ENCODE data around the gene YIF1A.

YIF1A gene
- 16.1 to 19.6 (median 19.4) reads per million in 3 donors for total RNA-seq

DNA sequence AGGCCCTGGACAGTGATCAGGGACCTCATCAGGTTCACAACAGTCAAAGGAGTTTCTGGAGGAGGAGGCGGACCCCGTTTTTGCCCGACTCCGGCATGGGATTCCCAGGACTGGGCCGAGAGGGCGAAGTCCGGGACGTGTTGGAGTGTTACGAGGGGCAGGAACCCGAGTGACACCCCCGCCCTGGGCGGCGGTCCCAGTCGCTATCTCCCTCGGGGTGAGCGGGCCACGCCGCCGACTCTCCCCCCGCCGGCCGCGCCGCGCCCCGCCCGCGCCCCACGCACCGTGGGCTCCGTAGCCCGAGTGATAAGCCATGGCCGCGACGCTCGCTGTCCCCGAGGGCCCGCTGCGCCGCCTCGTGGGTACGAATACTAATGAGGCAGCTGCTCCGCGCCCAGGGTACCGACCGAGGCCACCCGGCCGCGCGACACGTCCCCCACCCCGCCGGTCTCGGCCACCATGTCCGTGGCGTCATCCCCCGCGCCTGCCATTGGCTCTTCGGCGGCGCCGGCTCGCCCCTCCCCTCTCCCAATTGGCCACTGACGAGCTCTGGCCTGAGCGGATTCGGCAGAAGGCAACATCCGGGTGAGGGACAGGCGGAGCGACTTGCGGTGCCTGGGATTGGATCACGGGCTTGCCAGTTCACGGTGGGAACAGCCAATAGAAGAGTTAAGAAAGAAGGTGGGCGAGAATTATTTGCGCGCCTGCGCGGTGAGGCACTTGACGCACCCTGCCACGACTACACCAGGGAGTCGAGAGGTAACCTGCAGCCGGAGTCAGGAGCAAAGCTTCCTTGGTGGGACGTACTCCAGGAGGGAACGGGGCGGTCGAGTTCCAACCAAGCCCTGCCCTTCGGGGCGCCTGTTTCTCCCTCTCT lies at the start of gene YIF1A:
Gene YIF1A, minus strand, starts transcription at position 473 of the 877 bp plus-strand sequence. Its CDS starts 158 bp downstream, at position 315.
- H3K4me1 ChIP-seq (ENCODE audit: control insufficient read depth, insufficient read depth, low read length, poor library complexity, severe bottlenecking) = peaks cover 25% of the 10 kb centered on the region
- H3K9me3 ChIP-seq (ENCODE audit: control insufficient read depth, low read length) = no peaks in the 10 kb centered on the region
- peak; percentile 97 to 99 (median 99) for DNase-seq
- peaks cover 10% of the 10 kb centered on the region for H3K27me3 ChIP-seq (replicated peaks; ENCODE audit: control insufficient read depth, insufficient read depth, low read length, poor library complexity, severe bottlenecking)
- peak within 1 kb of the TSS; percentile 72 for H3K4me3 ChIP-seq (ENCODE audit: insufficient read depth, low read depth, low read length, poor library complexity, severe bottlenecking)
- no peaks in the 10 kb centered on the region for H3K36me3 ChIP-seq (ENCODE audit: control insufficient read depth, insufficient read depth, low read length)
- peak within 1 kb of the TSS; percentile 81 for H3K27ac ChIP-seq (ENCODE audit: insufficient read depth, low read length, poor library complexity, severe bottlenecking)

- H3K27ac ChIP-seq (ENCODE audit: insufficient read depth, low read length, poor library complexity, severe bottlenecking) = peak overlapping the region; percentile 17
- no peak for DNase-seq
- H3K9me3 ChIP-seq (ENCODE audit: control insufficient read depth, low read length) = no peaks in the 10 kb centered on the region
- peaks cover 17% of the 10 kb centered on the region for H3K4me1 ChIP-seq (ENCODE audit: control insufficient read depth, insufficient read depth, low read length, poor library complexity, severe bottlenecking)
- H3K27me3 ChIP-seq (replicated peaks; ENCODE audit: control insufficient read depth, insufficient read depth, low read length, poor library complexity, severe bottlenecking) = no peaks in the 10 kb centered on the region
- H3K36me3 ChIP-seq (ENCODE audit: control insufficient read depth, insufficient read depth, low read length) = peaks cover 41% of the 10 kb centered on the region
- H3K4me3 ChIP-seq (ENCODE audit: insufficient read depth, low read depth, low read length, poor library complexity, severe bottlenecking) = no peak overlapping the region
Observed at GRCh38 chr11:66337103-66337899, 48.4 kb upstream of the YIF1A start.

GRCh38 chr11:66336234-66337102 lies 47.5 kb upstream of the YIF1A start, which contains the start of gene RIN1:
Gene RIN1, minus strand, starts transcription at chr11:66336434. Its CDS starts 32 bp downstream, at chr11:66336402.
- Histone ChIP-seq H3K4me1 (ENCODE audit: control insufficient read depth, insufficient read depth, low read length, poor library complexity, severe bottlenecking) (peaks cover 17% of the 10 kb centered on the region), H3K9me3 (ENCODE audit: control insufficient read depth, low read length) (no peaks in the 10 kb centered on the region), H3K27me3 (replicated peaks; ENCODE audit: control insufficient read depth, insufficient read depth, low read length, poor library complexity, severe bottlenecking) (no peaks in the 10 kb centered on the region), H3K4me3 (ENCODE audit: insufficient read depth, low read depth, low read length, poor library complexity, severe bottlenecking) (peak within 1 kb of the TSS; percentile 62), H3K27ac (ENCODE audit: insufficient read depth, low read length, poor library complexity, severe bottlenecking) (peak within 1 kb of the TSS; percentile 53), H3K36me3 (ENCODE audit: control insufficient read depth, insufficient read depth, low read length) (peaks cover 34% of the 10 kb centered on the region)
- peak in 2 of 3 donors; percentile 29 for DNase-seq

- peak overlapping the region; percentile 53 for H3K27ac ChIP-seq (ENCODE audit: insufficient read depth, low read length, poor library complexity, severe bottlenecking)
- no peak for DNase-seq
- no peaks in the 10 kb centered on the region for H3K9me3 ChIP-seq (ENCODE audit: control insufficient read depth, low read length)
- H3K27me3 ChIP-seq (replicated peaks; ENCODE audit: control insufficient read depth, insufficient read depth, low read length, poor library complexity, severe bottlenecking) = no peaks in the 10 kb centered on the region
- peaks cover 17% of the 10 kb centered on the region for H3K4me1 ChIP-seq (ENCODE audit: control insufficient read depth, insufficient read depth, low read length, poor library complexity, severe bottlenecking)
- peak overlapping the region; percentile 62 for H3K4me3 ChIP-seq (ENCODE audit: insufficient read depth, low read depth, low read length, poor library complexity, severe bottlenecking)
- H3K36me3 ChIP-seq (ENCODE audit: control insufficient read depth, insufficient read depth, low read length) = peaks cover 26% of the 10 kb centered on the region
Observed at GRCh38 chr11:66335531-66336233, 46.7 kb upstream of the YIF1A start.

DNA sequence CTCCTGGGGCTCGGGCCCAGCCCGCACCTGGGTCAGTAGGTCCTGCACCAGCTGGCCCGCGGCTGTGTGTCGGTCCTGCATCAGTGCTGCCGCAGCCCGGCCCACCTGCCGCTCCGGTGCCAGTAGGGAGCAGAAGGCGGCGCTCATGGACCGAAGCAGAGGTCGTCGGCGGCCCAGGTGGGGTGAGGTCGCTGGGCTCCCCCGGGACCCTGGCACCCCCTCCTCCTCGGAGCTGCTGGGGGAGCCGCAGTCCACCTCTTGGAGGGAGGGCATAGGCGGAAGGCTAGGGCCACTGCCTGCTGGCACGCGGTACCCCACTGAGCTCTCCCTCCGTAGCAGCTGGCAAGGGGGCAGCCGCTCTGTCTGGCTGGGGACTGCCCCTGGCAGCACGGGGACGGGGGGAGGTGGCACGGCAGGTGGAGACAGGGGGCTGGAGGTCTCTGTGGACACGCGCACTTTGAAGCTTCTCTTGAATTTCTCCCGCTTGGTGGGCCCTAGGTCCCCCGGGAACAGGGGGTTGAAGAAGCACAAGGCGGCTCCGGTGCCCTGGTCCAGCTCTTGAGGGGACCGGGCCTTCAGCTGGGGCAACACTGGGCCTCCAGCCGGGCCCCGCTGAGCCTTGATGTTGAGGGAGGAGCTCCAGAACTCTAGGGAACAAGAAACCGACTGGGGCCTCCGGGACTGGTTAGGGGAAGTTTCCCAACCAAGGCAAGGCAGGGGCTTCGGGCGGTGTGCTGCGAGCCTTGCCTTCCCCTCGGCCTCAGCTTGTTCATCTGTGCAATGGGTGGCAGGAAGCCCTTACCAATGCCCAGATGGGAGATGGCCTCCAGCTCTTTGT lies 45.9 kb upstream of the YIF1A start:
- no peak overlapping the region for H3K4me3 ChIP-seq (ENCODE audit: insufficient read depth, low read depth, low read length, poor library complexity, severe bottlenecking)
- no peak for DNase-seq
- no peaks in the 10 kb centered on the region for H3K27me3 ChIP-seq (replicated peaks; ENCODE audit: control insufficient read depth, insufficient read depth, low read length, poor library complexity, severe bottlenecking)
- H3K27ac ChIP-seq (ENCODE audit: insufficient read depth, low read length, poor library complexity, severe bottlenecking) = no peak overlapping the region
- peaks cover 18% of the 10 kb centered on the region for H3K36me3 ChIP-seq (ENCODE audit: control insufficient read depth, insufficient read depth, low read length)
- no peaks in the 10 kb centered on the region for H3K9me3 ChIP-seq (ENCODE audit: control insufficient read depth, low read length)
- peaks cover 17% of the 10 kb centered on the region for H3K4me1 ChIP-seq (ENCODE audit: control insufficient read depth, insufficient read depth, low read length, poor library complexity, severe bottlenecking)

- DNase-seq = no peak
- peaks cover 10% of the 10 kb centered on the region for H3K36me3 ChIP-seq (ENCODE audit: control insufficient read depth, insufficient read depth, low read length)
- peaks cover 17% of the 10 kb centered on the region for H3K4me1 ChIP-seq (ENCODE audit: control insufficient read depth, insufficient read depth, low read length, poor library complexity, severe bottlenecking)
- no peak overlapping the region for H3K4me3 ChIP-seq (ENCODE audit: insufficient read depth, low read depth, low read length, poor library complexity, severe bottlenecking)
- H3K27me3 ChIP-seq (replicated peaks; ENCODE audit: control insufficient read depth, insufficient read depth, low read length, poor library complexity, severe bottlenecking) = no peaks in the 10 kb centered on the region
- H3K9me3 ChIP-seq (ENCODE audit: control insufficient read depth, low read length) = no peaks in the 10 kb centered on the region
- H3K27ac ChIP-seq (ENCODE audit: insufficient read depth, low read length, poor library complexity, severe bottlenecking) = no peak overlapping the region
Observed at GRCh38 chr11:66333896-66334604, 45.1 kb upstream of the YIF1A start.

DNA sequence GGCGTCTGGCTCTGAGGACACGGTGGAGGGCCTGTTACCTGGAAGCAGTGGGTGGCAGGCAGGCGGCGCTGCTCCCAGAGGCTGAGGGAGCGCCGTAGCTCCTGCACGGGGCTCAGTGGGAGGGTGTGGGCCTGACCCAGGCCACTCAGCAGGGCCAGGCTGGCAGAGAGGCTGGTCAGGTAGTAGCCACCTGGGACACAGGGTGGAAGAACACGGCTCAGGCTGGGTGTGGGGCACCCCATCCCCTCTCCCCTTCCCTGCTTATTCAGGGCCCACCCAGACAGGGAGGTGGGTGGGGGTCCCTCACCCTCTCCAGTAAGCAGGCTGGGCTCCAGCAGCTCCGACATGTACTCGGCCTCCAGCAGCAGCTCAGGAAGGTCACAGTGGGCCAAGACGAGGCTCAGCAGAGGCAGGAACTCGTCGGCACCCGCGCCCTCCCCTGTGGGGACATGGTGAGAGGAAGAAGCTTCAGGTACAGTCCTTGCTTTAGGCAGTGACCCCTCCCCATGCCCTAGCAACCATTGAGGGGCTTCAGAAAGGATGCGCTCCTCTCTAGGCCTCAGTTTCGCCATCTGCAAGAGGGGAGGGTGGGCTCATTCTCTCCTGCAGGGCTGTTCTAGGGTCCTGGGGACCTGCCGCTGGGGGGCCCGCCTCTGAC lies 44.4 kb upstream of the YIF1A start:
- Histone ChIP-seq H3K36me3 (ENCODE audit: control insufficient read depth, insufficient read depth, low read length) (peaks cover 4% of the 10 kb centered on the region), H3K27ac (ENCODE audit: insufficient read depth, low read length, poor library complexity, severe bottlenecking) (no peak overlapping the region), H3K4me3 (ENCODE audit: insufficient read depth, low read depth, low read length, poor library complexity, severe bottlenecking) (no peak overlapping the region), H3K4me1 (ENCODE audit: control insufficient read depth, insufficient read depth, low read length, poor library complexity, severe bottlenecking) (peaks cover 22% of the 10 kb centered on the region), H3K27me3 (replicated peaks; ENCODE audit: control insufficient read depth, insufficient read depth, low read length, poor library complexity, severe bottlenecking) (no peaks in the 10 kb centered on the region), H3K9me3 (ENCODE audit: control insufficient read depth, low read length) (no peaks in the 10 kb centered on the region)
- DNase-seq = no peak

All from effector memory CD4-positive, alpha-beta T cell (primary cell).